GM20431 (cell line): ENCODE data around the gene MLXIP.

Source experiments
- in situ Hi-C: fragments of 300-500 bp; cut with MseI, MboI; formaldehyde crosslinking; loops from one replicate; pipeline ENCODE4 v1.15.0; 2020; ENCODE audit warnings: low sequenced_read_pairs; ENCODE audit not compliant: unreplicated experiment

Gene MLXIP

DNA sequence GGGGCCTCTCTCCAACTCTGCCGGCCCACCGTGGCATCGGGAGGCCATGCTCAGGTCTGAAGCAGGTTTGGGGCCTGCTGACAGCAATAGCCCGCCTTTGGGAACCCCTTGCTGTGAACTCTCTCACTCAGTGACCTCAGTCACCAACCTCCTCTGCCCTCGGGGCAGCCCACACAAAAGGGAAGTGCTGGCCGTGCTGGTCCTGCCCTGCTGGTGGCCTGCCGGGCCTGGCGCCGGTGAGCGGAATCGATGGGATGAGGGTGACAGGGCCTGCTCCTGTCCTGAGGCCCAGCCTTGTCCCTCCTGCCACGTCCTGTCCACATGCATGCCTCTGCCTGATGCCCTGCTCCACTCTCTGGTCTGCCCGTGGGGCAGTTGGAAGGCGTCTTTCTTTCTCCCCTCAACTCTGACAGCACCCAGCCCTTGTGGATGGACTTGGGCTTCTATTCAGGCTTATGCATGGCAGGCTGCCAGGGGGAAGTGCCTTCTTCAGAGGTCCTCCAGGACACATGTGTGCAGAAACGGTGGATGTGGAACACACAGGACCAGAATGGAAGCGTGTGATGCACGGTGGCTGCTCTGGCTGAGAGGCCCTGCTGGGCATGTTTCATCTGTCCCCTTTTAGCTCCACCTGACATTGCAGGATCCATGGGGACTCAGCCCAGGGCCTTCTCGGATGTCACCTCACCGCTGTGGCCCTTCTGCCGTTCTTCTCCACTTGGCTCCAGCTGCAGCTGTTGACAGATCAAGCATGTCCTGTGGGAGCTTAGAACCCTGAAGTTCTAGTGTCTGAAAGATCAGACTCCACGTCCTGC is 63.6 kb downstream of the MLXIP start:
- in situ Hi-C loops, result no loop called here

DNA sequence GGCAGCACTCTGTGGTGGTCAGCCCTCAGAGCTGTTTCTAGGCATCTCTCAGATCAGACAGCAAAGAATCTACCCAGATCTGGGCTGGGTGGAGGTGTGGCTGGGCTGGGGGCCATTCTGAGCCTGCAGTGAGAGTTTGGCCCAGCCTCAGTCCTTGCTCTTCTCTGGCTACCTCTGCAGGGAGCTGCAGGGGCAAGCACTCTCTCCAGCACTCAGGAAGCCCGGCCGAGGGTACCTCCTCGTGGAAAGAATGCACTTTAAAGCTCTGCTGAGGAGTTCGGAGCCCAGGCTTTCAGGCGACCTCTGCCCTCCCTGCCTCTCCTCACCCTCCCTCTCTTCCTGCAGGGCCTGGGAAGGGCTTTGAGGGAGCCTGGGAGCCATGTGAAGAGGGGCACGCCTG is 64.3 kb downstream of the MLXIP start:
- in situ Hi-C loops, result no loop called here

- in situ Hi-C loops, result no loop called here
These were observed 66.3 kb downstream of the MLXIP start for GRCh38 chr12:122144885-122145284.

DNA sequence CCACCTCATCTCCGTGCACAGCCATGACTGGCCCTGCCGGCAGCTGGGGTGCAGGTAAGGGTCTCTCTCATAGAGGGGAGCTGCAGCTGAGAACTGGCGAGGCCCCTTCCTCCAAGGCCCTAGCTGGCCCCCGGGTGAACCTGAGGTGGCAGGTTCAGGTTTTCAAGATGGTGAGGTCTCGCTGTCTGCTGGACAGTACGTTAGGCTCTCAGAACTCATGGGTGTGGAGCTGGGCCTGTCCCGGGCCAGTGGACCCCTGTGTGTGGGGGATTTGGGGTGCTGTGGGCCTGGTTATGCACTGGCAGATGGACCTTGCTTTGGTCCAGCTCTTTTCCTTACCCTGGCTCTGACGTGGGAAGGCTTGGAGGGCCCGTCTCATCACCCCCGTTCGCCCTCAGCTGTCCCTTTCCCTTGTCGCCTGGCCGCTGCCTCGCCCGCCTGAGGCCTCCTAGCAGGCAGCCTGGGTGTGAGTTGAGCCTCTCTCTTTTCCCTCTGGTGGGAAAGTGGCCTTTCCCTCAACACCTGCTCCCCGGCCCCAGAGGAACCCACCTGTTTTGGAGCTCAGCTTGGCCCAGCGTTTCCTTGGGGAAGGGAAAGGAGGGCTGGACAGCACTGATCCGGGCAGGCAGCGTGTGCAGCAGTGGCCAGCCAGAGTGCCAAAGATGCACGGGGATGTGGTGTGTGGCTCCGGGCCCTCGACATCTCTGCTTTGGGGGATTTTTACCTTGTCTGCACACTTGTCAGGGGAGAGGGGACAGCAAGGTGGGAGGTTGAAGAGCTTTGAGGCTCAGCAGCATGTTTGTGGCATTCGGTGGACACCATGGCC is 67.2 kb downstream of the MLXIP start:
- in situ Hi-C loops, result no loop called here

GRCh38 chr12:122147514-122148290 is 69.1 kb downstream of the MLXIP start:
- in situ Hi-C loops, result no loop called here

GRCh38 chr12:122148657-122149056 is 70.1 kb downstream of the MLXIP start:
- in situ Hi-C loops, result no loop called here

DNA sequence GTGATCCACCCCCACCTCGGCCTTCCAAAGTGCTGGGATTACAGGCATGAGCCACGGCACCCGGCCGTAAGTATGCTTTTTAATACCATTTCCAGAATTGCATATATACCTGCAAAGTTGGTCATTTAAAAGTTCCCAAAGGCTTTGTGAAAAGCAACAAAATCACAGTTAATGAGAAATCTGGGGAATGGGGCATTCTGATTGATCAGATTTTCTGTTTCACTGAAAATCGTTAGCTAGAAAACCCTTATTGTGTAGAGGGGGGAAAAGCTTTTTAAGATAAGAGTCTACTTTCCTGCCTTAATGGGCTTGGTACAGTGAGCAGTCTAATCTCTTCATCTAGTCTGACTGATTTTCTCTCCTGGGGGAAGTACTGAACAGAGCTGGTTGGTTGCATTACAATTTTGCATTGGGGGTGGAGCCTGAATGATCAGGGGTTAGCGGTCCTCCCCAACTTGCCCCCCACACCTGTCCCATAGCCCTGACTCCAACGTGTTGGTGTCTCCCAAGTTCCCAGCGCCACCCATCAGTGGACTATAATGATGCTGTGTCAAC is 71.6 kb downstream of the MLXIP start:
- in situ Hi-C loops, result no loop called here

DNA sequence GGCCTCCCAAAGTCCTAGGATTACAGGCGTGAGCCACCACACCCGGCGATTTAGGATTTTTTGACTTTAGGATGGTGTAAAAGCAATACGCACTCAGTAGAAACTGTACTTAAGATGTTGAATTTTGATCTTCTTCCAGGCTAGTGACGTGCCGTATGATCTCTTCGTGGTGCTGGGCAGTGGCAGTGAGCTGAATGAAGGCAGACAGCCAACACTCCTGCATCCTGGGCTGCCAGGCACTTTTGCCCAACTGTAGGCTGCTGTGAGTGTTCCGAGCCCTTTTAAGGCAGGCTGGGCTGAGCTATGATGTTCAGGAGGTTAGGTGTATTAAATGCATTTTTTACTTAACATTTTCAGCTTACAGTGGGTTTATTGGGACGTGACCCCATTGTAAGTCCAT is 74.2 kb downstream of the MLXIP start:
- in situ Hi-C loops, result no loop called here

DNA sequence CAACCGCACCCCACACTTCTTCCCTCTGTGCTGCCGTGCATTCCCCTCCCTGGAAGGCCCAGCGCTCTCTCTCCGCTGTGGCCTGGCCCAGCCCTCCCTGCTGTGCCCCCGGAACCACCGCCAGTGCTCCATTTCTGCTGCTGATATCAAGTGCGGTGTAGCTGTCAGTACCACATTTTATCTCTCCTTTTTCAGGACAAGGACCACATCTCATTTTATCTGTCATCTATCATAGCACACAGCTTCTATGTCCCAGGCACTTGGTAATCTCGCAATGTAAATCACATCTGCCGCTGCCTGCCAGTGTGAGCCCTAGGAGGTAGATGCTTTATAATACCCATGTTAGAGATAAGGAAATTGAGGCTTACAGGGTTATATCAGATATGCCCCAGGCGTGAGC is 77.1 kb downstream of the MLXIP start:
- in situ Hi-C loops, result no loop called here

DNA sequence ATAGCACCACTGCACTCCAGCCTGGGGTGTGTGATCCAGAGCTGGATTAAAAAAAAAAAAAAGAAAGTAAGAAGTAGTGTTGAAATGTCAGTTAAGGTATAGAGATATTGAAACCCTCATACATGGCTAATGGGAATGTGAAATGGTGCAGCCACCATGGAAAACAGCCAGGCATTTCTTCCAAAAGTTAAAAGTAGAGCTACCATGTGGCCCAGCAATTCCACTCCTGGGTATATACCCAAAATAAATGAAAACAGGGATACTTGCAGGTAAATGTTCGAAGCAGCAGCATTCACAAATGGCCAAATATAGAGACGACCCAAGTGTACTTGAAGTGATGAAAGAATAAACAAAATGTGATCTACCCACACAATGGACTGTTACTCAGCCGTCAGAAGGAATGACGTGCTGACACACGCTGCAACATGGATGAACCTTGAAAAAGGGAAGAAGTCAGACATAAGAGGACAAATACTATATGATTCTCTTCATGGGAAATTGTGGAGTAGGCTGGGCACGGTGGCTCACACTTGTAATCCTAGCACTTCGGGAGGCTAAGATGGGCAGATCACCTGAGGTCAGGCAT is 80.2 kb downstream of the MLXIP start:
- in situ Hi-C loops, result no loop called here

- in situ Hi-C loops, result no loop called here
These were observed 81.3 kb downstream of the MLXIP start for GRCh38 chr12:122159882-122160281.

DNA sequence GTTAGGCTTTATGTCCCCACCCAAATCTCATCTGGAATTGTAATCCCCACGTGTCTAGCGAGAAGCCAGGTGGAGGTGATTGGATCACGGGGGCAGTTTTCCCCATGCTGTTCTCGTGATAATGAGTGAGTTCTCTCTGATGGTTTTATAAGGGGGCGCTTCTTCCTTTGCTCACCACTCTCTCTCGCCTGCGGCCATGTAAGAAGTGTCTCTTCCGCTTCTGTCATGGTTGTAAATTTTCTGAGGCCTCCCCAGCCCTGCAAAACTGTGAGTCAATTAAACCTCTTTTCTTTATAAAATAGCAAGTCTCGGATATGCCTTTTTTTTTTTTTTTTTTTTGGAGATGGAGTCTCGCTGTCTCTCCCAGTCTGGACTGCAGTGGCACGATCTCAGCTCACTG is 82.2 kb downstream of the MLXIP start:
- in situ Hi-C loops, result no loop called here

GRCh38 chr12:122161682-122162081 is 83.1 kb downstream of the MLXIP start:
- in situ Hi-C loops, result no loop called here

DNA sequence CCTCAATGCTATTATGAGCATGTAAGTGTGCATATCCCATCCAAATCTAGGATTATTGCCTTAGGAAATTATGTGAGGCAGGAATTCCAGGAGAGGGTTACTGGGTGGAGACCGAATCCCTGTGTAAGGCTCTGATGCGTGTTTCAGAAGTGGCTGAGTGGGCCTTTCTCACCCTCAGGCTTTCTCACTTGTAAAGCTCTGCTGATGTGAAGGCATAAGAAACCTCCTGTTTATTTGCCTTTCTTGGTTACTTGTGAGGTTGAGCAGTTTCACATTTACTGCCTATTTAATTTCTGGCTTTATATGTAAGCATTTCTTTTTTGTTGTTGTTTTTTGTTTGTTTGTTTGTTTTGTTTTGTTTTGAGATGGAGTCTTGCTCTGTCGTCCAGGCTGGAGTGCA is 84.4 kb downstream of the MLXIP start:
- in situ Hi-C loops, result no loop called here

DNA sequence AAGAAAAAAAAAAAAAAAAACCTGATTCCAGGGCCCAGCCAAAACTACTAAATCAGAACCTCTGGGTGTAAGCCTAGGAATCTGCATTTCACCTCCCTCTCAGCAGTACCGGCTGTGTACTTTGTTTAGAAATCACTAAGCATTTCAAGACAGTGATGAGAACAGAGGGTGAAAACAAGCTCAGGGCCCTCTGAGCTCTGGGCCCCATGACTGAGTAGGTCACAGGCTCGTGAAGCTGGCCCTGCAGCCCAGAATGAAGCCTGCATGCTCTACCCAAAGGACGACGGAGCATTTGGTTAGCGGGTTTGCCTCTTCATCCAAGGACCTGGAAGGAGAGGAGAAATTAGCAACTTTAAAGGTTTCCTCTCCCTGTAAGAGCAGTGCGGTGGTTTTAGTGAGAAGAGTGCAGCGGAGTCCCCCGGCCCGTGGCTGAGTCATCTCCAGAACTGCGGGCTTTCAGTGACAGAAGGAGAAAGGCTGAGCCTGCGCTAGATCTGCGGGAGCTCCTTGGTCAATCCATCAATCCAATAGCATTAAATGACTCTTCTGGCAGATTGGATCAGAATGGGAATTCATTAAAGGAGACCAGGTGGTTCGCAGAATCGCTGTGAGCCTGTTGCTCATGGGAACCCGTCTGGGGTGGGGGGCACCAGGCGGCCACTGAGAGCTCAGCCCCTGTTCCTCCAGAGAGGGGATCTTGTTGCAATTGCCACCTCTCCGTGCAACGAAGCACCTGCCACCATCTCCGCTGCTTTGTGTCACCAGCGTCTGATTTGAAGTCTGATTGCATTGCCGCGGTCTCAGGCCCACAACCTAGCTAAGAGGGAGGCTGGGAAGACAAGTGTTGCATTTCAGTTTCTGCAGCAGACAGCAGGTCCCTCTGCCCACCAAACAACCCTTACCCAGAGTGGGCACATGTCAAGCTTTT is 88.1 kb downstream of the MLXIP start:
- in situ Hi-C loops, result no loop called here

GRCh38 chr12:122167356-122167925 is 88.9 kb downstream of the MLXIP start:
- in situ Hi-C loops, result no loop called here

- in situ Hi-C loops, result no loop called here
These were observed 89.9 kb downstream of the MLXIP start for GRCh38 chr12:122168492-122168891.

GRCh38 chr12:122171399-122171798 is 92.8 kb downstream of the MLXIP start:
- in situ Hi-C loops, result no loop called here
